GM23338 (cell line): ENCODE data around the gene LMOD3. TPM values are rescaled to one million over a fixed set of nuclear protein-coding genes. Genes with fewer than 3 reads are reported as not detected.

ENCODE experiments used
- ATAC-seq: fragments of 200-7000 bp; cut with Tn5 transposase; 3 replicates; pipeline ENCODE4 v1.9.1; 2020
- DNase-seq: peaks from one replicate; pipeline ENCODE4 v3.0.0-alpha.2; 2015; ENCODE audit warnings: low spot score
- H2AFZ ChIP-seq: fragments of 200-600 bp; sonication (generic); 2 replicates; pipeline ENCODE4 v1.8.0; 2016; ENCODE audit warnings: antibody characterized with exemption, mild to moderate bottlenecking, moderate library complexity
- H3F3A ChIP-seq: fragments of 200-600 bp; sonication (generic); replicated peaks from 2 replicates; pipeline ENCODE4 v1.8.0; 2017; ENCODE audit warnings: antibody characterized with exemption, mixed run types, low read depth
- H3K27ac ChIP-seq: fragments of 200-600 bp; sonication (generic); 2 replicates; pipeline ENCODE4 v1.6.1; 2016; ENCODE audit warnings: low read depth
- H3K27me3 ChIP-seq: fragments of 200-600 bp; sonication (generic); 2 replicates; pipeline ENCODE4 v1.8.0; 2016; ENCODE audit warnings: mild to moderate bottlenecking, mixed run types, moderate library complexity; ENCODE audit not compliant: insufficient read depth
- H3K36me3 ChIP-seq: fragments of 200-600 bp; sonication (generic); 2 replicates; pipeline ENCODE4 v1.8.0; 2016; ENCODE audit warnings: mild to moderate bottlenecking; ENCODE audit not compliant: insufficient read depth
- H3K4me1 ChIP-seq: fragments of 200-600 bp; sonication (generic); 2 replicates; pipeline ENCODE4 v1.8.0; 2016; ENCODE audit warnings: mild to moderate bottlenecking, moderate library complexity; ENCODE audit not compliant: insufficient read depth
- H3K4me2 ChIP-seq: fragments of 200-600 bp; sonication (generic); 2 replicates; pipeline ENCODE4 v1.7.1; 2017; ENCODE audit warnings: mixed run types
- H3K4me3 ChIP-seq: fragments of 200-600 bp; sonication (generic); 2 replicates; pipeline ENCODE4 v1.6.1; 2016; ENCODE audit warnings: mixed run types
- H3K79me2 ChIP-seq: fragments of 200-600 bp; sonication (generic); replicated peaks from 2 replicates; pipeline ENCODE4 v1.8.0; 2017; ENCODE audit warnings: mild to moderate bottlenecking; ENCODE audit not compliant: insufficient read depth
- H3K9me2 ChIP-seq: fragments of 200-600 bp; sonication (generic); 2 replicates; pipeline ENCODE4 v1.8.0; 2017; ENCODE audit not compliant: insufficient read depth
- H4K20me1 ChIP-seq: fragments of 200-600 bp; sonication (generic); replicated peaks from 2 replicates; pipeline ENCODE4 v1.8.0; 2017; ENCODE audit warnings: mild to moderate bottlenecking; ENCODE audit not compliant: insufficient read depth
- H3K27ac Mint-ChIP-seq: 2 replicates; pipeline ENCODE4 v1.8.0; 2020; ENCODE audit warnings: inconsistent platforms, mild to moderate bottlenecking, moderate library complexity, mixed read lengths
- H3K27me3 Mint-ChIP-seq: 3 replicates; pipeline ENCODE4 v1.8.0; 2022; ENCODE audit warnings: low read depth, mild to moderate bottlenecking, moderate library complexity, mixed read lengths, inconsistent platforms; ENCODE audit not compliant: insufficient read depth, poor library complexity
- H3K36me3 Mint-ChIP-seq: 3 replicates; pipeline ENCODE4 v1.8.0; 2021; ENCODE audit warnings: low read depth, mild to moderate bottlenecking, inconsistent platforms, moderate library complexity, mixed read lengths
- H3K4me1 Mint-ChIP-seq: 3 replicates; pipeline ENCODE4 v1.8.0; 2020; ENCODE audit warnings: mild to moderate bottlenecking, inconsistent platforms, mixed read lengths
- H3K4me3 Mint-ChIP-seq: 3 replicates; pipeline ENCODE4 v1.8.0; 2021; ENCODE audit warnings: moderate library complexity, mild to moderate bottlenecking, inconsistent platforms, mixed read lengths
- H3K9me3 Mint-ChIP-seq: 3 replicates; pipeline ENCODE4 v1.8.0; 2020; ENCODE audit warnings: moderate library complexity, mild to moderate bottlenecking, inconsistent platforms, mixed read lengths
- CREB1 ChIP-seq: fragments of 250-450 bp; sonication (Bioruptor Pico); IDR thresholded peaks from 2 replicates; pipeline ENCODE4 v1.5.0; 2020; ENCODE audit warnings: low read depth, mild to moderate bottlenecking, moderate library complexity
- ETS1 ChIP-seq: IDR thresholded peaks from 2 replicates; pipeline ENCODE4 v1.6.1; 2016; ENCODE audit warnings: antibody characterized with exemption
- EZH2phosphoT487 ChIP-seq: fragments of 200-600 bp; sonication (generic); IDR thresholded peaks from one replicate; pipeline ENCODE4 v1.8.1; 2018; ENCODE audit warnings: antibody characterized with exemption; ENCODE audit not compliant: unreplicated experiment
- NANOG ChIP-seq: IDR thresholded peaks from 2 replicates; pipeline ENCODE4 v1.6.1; 2016; ENCODE audit warnings: antibody characterized with exemption, borderline replicate concordance
- REST ChIP-seq: IDR thresholded peaks from one replicate; pipeline ENCODE4 v1.6.1; 2018; ENCODE audit warnings: antibody characterized with exemption; ENCODE audit not compliant: unreplicated experiment
- STAT1 ChIP-seq: IDR thresholded peaks from one replicate; pipeline ENCODE4 v1.6.1; 2016; ENCODE audit warnings: antibody characterized with exemption; ENCODE audit not compliant: unreplicated experiment
- ZNF114 ChIP-seq: fragments of 250-450 bp; sonication (Bioruptor Pico); IDR thresholded peaks from 2 replicates; pipeline ENCODE4 v1.5.0; 2020; ENCODE audit warnings: mild to moderate bottlenecking, moderate library complexity
- ZNF331 ChIP-seq: fragments of 250-450 bp; sonication (Bioruptor Pico); IDR thresholded peaks from 2 replicates; pipeline ENCODE4 v1.5.0; 2020; ENCODE audit warnings: low read depth, mild to moderate bottlenecking, moderate library complexity
- ZNF462 ChIP-seq: fragments of 250-450 bp; sonication (Bioruptor Pico); IDR thresholded peaks from 2 replicates; pipeline ENCODE4 v1.5.0; 2020; ENCODE audit warnings: mild to moderate bottlenecking, moderate library complexity
- polyA plus RNA-seq: library from polyadenylated mRNA; unstranded; fragments of >200 nt; fragmentation: Nextera tagmentation; extraction: Ambion mirVana; gene quantifications from 2 replicates; pipeline ENCODE4 v1.2.1, GENCODE V29; 2016
- total RNA-seq: library from RNA; depleted of rRNA; stranded (reverse); fragments of >200 nt; shearing (Covaris generic); gene quantifications from 2 replicates; pipeline ENCODE4 v1.2.3, GENCODE V29; 2014

The LMOD3 gene
- total and polyA plus RNA-seq, 2 experiments from 2014 or later: 0.06 TPM; not detected in 1

GRCh38 chr3:69130689-69131088 is 8.3 kb upstream of the LMOD3 start (continued):
- TF ChIP-seq REST: no peak
- no peak for TF ChIP-seq STAT1

- Histone ChIP-seq H3F3A (no peaks in the 10 kb centered on the region), H3K4me1 (peaks cover 3% of the 10 kb centered on the region; the same call in 1 of the 2 replicates), H3K27me3 (no peaks in the 10 kb centered on the region), H3K27ac (no peak overlapping the region), H2AFZ (no peak overlapping the region), H3K36me3 (no peaks in the 10 kb centered on the region), H3K79me2 (no peaks in the 10 kb centered on the region), H4K20me1 (no peaks in the 10 kb centered on the region), H3K4me2 (no peak overlapping the region), H3K4me3 (no peak overlapping the region), H3K9me2 (no peaks in the 10 kb centered on the region)
- peaks cover 5% of the 10 kb centered on the region for H3K27me3 Mint-ChIP-seq
- DNase-seq (no peak), ATAC-seq (no peak)
- H3K4me3 Mint-ChIP-seq: no peak overlapping the region
- H3K9me3 Mint-ChIP-seq: no peaks in the 10 kb centered on the region
- H3K27ac Mint-ChIP-seq: no peak overlapping the region
- no peaks in the 10 kb centered on the region for H3K36me3 Mint-ChIP-seq
- H3K4me1 Mint-ChIP-seq: peaks cover 5% of the 10 kb centered on the region; the same call in 1 of the 3 replicates
- TF ChIP-seq ZNF114 (CRISPR knock-in tag): no peak
Measured at GRCh38 chr3:69129531-69129930, 7.1 kb upstream of the LMOD3 start.

GRCh38 chr3:69128509-69128908 is 6.1 kb upstream of the LMOD3 start:
- ATAC-seq (no peak), DNase-seq (no peak)
- H3K27ac ChIP-seq: no peak overlapping the region
- H3K36me3 ChIP-seq: no peaks in the 10 kb centered on the region
- no peak overlapping the region for H3K4me3 ChIP-seq
- no peaks in the 10 kb centered on the region for H3K79me2 ChIP-seq
- no peaks in the 10 kb centered on the region for H4K20me1 ChIP-seq
- H2AFZ ChIP-seq: 0 out of 2 replicates have a peak overlapping the region, but pooled peaks have one; percentile 20
- no peaks in the 10 kb centered on the region for H3F3A ChIP-seq
- H3K27me3 ChIP-seq: no peaks in the 10 kb centered on the region
- Mint-ChIP-seq H3K9me3 (no peaks in the 10 kb centered on the region), H3K27me3 (peaks cover 5% of the 10 kb centered on the region), H3K27ac (no peak overlapping the region), H3K36me3 (no peaks in the 10 kb centered on the region), H3K4me3 (no peak overlapping the region), H3K4me1 (peaks cover 5% of the 10 kb centered on the region; the same call in 1 of the 3 replicates)
- H3K9me2 ChIP-seq: no peaks in the 10 kb centered on the region
- peaks cover 3% of the 10 kb centered on the region; the same call in 1 of the 2 replicates for H3K4me1 ChIP-seq
- H3K4me2 ChIP-seq: no peak overlapping the region
- TF ChIP-seq ETS1 (no peak), ZNF462 (CRISPR knock-in tag) (no peak), ZNF114 (CRISPR knock-in tag) (no peak), CREB1 (CRISPR knock-in tag) (no peak), STAT1 (no peak), ZNF331 (no peak), NANOG (no peak), EZH2phosphoT487 (no peak)
